ENCODE measurements around the gene ROBO1.
"Not testable (repeated sequence)": the region's sequence is repeated elsewhere in the genome, so short reads cannot be mapped to it uniquely, and the experiment has no call there.

Gene ROBO1

GRCh38 chr3:79767905-79768267 lies at the start of gene ROBO1:
ROBO1 (minus strand) TSS chr3:79767998.
- no peak for DNase-seq

- no peak for DNase-seq
These were observed 49.4 kb upstream of the ROBO1 start for GRCh38 chr3:79817224-79817623.

GRCh38 chr3:79815478-79815877 lies 47.7 kb upstream of the ROBO1 start:
- DNase-seq = no peak

- no peak for DNase-seq
These were observed 42.8 kb upstream of the ROBO1 start for GRCh38 chr3:79810581-79810980.

- DNase-seq = no peak
These were observed 42.3 kb upstream of the ROBO1 start for GRCh38 chr3:79810092-79810491.

GRCh38 chr3:79809106-79809505 lies 41.3 kb upstream of the ROBO1 start:
- no peak for DNase-seq

GRCh38 chr3:79808515-79808914 lies 40.7 kb upstream of the ROBO1 start:
- DNase-seq = no peak

- DNase-seq = not testable (repeated sequence)
These were observed 22.4 kb upstream of the ROBO1 start for GRCh38 chr3:79790177-79790576.

- no peak for DNase-seq
These were observed 5.5 kb upstream of the ROBO1 start for GRCh38 chr3:79773291-79773690.

- no peak for DNase-seq
These were observed 1.4 kb upstream of the ROBO1 start for GRCh38 chr3:79769229-79769628.

GRCh38 chr3:79767194-79767904 lies 449 bp downstream of the ROBO1 start:
- DNase-seq = no peak

GRCh38 chr3:79766496-79767193 lies 1.2 kb downstream of the ROBO1 start:
- DNase-seq = no peak

- DNase-seq = no peak
These were observed 1.9 kb downstream of the ROBO1 start for GRCh38 chr3:79765911-79766310.

- DNase-seq = no peak
These were observed 6.4 kb downstream of the ROBO1 start for GRCh38 chr3:79761441-79761840.

- no peak for DNase-seq
These were observed 16.1 kb downstream of the ROBO1 start for GRCh38 chr3:79751703-79752102.

- DNase-seq = no peak
These were observed 30.3 kb downstream of the ROBO1 start for GRCh38 chr3:79737530-79737929.

GRCh38 chr3:79729096-79729495 lies 38.7 kb downstream of the ROBO1 start:
- DNase-seq = peak in 1 of 14 donors; percentile 0

GRCh38 chr3:79726786-79727185 lies 41.0 kb downstream of the ROBO1 start:
- no peak for DNase-seq

- DNase-seq = no peak
These were observed 43.6 kb downstream of the ROBO1 start for GRCh38 chr3:79724206-79724605.

GRCh38 chr3:79690072-79690471 lies 77.7 kb downstream of the ROBO1 start:
- no peak for DNase-seq

- no peak for DNase-seq
These were observed 82.7 kb downstream of the ROBO1 start for GRCh38 chr3:79685108-79685507.

- DNase-seq = no peak
These were observed 83.8 kb downstream of the ROBO1 start for GRCh38 chr3:79684041-79684440.

GRCh38 chr3:79672731-79673130 lies 95.1 kb downstream of the ROBO1 start:
- no peak for DNase-seq

GRCh38 chr3:79672075-79672474 lies 95.7 kb downstream of the ROBO1 start:
- DNase-seq = no peak
